Forelimb muscle (tissue), 1 donor: ENCODE data around the gene CDKAL1. TPM values are rescaled to one million over a fixed set of nuclear protein-coding genes. Genes with fewer than 3 reads are reported as not detected.
A peak's percentile ranks its signal among the peaks of the same experiment; 100 is the strongest.

Source experiments
- DNase-seq: peaks from one replicate; pipeline ENCODE4 v3.0.0-alpha.2; 2013; ENCODE audit warnings: low read depth
- polyA plus RNA-seq: library from polyadenylated mRNA; unstranded; fragments of 120-200 nt; gene quantifications from one replicate; pipeline ENCODE4 v1.2.1, GENCODE V29; 2013; ENCODE audit not compliant: insufficient read length

The CDKAL1 gene
- polyA plus RNA-seq, 1 donor: 12.7 TPM

DNA sequence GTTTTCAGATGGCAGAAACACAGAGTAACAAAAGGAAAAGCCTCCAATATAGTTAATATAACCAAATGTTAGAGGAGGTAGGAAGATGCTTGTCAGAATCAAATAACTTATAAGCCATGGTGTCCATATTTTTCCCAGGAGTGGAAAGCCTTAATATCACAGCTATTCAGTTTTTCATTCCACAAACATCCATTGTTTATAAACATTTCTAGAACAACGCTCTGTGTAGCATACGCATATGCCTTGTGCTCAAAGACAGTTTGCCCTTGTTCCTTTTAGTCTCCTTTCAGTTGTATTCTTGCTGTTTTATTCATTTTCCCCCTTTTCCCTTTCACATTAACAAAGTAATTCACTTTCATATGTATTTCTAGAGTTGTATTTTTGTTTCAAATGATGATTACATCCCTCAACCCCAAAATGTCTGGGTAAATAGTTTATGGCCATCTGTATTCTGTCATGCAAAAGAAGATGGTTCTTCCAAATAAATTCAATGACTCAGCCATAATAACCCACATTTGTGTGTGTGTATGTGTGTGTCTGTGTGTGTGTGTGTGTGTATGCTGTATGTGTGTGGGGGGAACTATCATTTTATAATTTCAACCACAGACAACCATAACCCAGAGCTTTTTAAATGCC is 603.6 kb downstream of the CDKAL1 start:
- DNase-seq: no peak

DNA sequence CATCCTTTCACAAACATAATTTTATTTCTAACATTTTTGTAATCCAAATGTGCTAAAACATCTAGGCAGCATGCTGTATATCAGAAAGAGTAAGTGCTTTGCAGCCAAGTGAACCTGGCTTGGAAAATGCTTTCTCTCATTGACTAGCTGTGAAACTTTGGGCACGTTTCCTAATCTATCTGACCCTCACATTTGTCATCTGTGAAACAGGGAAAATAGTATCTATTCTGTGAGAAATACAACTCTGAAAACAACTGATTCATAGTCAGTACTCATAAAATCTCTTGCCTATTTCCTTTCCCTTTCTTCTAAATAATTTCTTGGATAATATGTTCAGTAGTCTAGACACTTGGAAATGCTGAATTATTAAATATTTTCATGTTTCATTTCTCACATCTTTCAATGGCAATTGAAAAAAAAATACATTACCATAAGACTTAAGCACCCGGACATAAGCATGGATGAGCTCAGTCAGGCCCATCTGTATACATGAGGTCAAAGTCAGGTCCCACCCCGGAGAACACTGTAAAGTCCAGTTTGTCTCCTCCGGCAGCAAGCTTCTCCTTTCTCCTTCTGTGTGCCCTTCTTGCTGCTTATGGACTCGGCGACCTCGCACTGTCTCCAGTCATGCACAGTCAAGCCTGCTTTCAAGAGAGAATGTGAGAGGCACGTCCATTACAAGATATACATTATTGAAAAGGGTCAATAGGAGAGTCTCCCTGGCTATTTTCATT is 604.2 kb downstream of the CDKAL1 start:
- no peak for DNase-seq

DNA sequence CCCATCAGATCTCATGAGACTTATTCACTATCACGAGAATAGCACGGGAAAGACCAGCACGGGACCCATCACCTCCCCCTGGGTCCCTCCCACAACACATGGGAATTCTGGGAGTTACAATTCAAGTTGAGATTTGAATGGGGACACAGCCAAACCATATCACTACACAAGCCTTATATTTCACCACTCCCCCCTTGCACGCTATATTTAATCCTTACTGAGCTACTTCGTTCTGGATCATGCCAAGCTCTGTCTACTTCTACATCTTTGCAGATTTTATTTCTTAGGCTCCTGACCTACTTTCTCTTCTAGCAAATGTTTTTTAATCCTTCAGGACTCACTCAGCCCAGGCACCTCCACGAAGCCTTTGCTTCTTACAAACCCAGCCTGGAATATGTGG is 606.7 kb downstream of the CDKAL1 start:
- DNase-seq: no peak

DNA sequence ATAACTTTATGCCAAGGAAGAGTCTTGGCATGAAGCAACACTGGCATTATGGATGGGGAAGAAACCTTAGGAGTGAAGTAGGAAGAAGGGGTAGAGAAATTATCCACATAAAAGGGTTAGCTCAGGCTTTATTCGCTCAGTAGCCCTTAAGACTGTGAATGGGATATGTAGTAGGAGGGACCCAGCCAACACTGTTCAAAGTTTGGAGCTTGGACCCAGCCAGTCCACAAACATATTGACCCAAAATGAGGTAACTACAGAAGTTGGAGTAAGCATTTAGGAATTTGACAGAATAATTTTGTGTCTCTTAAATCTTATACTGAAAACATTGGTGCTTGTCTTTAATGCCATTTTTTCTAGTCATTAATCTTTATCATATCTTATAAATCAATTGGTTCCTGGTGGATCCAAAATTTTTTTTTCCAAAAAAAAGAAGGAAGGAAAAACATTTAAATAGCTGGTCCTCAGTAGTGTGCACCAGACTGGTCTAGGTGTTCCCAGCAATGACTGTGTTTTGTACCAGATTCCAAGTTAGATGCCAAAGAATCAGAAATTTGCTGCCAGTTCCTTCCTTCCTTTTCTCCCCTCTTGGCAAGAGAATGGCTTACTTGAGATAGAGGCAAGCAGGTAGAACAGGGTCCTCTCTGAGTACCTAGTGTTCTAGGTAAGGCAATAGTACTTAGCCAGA is 607.5 kb downstream of the CDKAL1 start:
- no peak for DNase-seq

DNA sequence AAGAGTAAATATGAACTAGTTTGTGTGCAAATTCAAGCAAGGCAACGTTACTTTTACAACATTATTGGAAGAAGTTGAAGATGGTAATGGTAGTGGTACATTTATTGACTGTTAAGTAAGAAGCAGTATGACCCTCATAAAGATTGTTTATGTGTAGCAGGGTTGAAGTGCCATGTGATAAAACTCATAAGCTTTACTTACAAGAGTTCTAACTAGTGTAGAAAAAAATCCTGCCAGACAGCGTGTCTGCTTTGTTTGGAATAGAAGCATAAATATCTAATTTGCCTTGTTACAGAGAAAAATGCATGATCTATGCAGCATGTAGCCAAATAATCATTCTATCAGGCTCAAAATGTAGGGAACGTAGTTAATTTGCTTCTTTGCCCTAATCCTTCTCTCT is 608.5 kb downstream of the CDKAL1 start:
- no peak for DNase-seq

DNA sequence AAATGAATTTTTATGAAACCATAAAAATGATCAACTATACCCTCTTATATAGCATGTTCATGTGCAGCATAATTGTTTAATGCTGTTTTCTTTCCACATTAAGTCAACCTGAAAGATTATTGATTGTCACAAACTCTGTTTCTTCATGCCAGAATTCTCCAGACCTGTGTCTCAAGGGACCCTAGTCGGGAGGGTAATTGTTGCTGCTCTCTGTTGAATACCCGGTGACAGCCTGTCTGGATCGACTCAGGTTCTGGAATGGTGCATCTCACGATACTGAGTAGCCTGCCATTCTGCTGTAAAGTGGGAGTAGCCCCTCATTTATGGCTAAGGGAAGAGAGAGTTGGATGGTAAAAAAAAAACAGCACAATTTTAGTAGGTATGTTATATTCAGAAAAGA is 609.4 kb downstream of the CDKAL1 start:
- DNase-seq: no peak

DNA sequence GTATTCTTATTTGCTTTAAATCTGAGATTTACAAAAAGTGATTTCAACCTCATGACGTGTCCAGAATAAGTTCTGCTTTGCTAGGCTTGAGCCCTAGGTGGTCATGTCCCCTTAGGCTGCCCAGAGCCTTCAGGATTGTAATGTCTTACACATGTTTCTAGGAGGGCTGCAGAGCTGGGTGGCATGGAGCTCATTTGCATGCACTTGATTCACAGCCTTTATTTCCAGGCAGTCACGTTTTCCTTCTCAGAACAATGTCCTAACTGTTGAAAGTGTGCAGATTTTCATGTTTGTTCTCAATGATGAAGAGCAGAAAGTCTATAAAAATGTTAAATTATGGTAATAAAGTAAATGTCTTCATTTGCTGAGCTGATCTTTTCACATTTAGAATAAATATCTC is 610.7 kb downstream of the CDKAL1 start:
- no peak for DNase-seq

DNA sequence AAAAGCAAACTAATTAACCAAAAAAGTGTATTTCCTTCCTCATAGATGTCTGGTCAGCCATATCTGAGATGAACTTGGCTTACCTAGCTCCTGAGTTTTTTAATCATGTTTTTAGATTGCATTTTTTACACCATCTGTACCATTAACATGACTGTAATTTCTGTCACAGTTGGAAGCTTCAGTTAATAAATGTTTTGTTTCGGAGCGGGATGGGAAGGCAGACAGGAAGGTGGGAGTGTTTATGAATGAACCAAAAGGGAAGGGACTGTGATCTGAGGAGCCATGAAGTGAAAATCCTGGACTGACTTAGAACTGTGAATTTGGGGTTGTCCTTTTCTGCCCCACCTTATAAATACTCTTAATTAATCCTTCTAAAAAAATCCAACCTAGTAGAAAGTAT is 613.7 kb downstream of the CDKAL1 start:
- DNase-seq: no peak

DNA sequence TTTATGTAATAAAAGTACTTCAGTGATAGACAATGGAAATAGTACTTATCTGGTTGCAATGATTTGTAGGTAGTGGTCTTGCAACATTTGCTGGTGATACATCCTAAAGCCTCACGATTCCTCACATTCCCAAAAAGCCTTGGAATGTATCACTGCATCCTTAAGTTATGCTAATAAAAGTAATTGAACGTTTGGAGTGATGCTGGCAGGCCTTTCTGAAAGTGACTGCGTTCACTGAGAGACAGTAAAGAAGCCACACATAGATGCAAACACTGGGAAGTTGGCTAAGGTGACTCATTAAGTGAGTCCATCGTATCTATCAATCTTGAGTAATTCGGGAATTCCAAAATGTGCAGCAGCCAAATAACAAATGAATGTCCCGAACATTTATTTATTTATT is 615.2 kb downstream of the CDKAL1 start:
- no peak for DNase-seq

DNA sequence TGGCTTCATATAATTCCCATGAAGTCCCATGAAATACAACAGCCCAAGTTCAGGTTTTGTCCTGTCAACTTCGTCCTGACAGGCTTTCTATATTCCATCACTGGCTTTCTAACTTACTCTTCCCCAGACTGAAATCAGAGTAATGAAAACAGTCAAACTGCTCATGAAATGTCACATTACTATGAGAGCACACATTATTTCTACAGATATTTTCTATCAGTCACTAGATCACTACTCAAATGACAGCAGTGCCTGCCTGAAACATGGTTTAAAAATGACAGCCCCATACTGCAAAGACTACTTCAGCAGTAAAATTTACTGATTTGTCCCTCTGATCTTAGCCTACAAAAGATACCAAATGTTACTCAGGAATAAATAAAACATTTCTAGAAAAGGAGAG is 616.4 kb downstream of the CDKAL1 start:
- no peak for DNase-seq

DNA sequence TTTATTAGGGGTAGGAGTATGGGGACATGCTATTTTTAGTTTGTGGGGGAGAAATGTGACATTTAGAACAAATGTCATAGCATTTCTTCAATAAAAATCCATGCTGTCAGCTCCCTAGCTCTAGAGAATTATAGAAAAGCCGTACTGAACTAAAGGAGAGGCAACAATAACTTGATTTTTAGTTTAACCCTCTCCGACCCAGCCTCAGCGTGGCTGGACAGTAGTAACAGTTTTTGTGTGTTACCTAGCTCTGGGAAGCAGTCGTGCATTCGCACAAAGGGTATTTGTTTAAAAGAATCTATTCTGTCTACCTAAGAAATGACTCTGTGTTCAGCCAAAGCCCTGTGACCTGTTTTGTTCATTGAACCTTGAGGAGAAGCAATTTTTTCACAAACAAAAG is 616.9 kb downstream of the CDKAL1 start:
- DNase-seq: no peak

DNA sequence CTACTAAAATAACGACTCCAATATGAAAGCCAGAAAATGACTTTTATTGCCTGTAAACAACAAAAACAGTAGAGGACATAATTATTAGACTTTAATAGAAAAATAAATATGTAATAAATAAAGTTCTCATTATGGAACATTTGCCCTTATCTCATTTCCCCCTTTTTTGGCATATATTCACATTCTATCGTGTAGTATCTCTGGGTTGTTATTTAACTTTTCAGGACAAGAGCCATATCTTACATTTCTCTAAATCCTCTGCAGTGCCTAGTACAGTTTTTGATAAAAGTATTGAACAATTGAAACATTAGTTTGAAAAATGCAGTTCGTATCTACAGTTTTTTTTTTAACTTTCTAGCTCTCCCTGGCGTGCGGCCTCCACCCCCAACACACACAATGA is 617.3 kb downstream of the CDKAL1 start:
- DNase-seq: no peak

DNA sequence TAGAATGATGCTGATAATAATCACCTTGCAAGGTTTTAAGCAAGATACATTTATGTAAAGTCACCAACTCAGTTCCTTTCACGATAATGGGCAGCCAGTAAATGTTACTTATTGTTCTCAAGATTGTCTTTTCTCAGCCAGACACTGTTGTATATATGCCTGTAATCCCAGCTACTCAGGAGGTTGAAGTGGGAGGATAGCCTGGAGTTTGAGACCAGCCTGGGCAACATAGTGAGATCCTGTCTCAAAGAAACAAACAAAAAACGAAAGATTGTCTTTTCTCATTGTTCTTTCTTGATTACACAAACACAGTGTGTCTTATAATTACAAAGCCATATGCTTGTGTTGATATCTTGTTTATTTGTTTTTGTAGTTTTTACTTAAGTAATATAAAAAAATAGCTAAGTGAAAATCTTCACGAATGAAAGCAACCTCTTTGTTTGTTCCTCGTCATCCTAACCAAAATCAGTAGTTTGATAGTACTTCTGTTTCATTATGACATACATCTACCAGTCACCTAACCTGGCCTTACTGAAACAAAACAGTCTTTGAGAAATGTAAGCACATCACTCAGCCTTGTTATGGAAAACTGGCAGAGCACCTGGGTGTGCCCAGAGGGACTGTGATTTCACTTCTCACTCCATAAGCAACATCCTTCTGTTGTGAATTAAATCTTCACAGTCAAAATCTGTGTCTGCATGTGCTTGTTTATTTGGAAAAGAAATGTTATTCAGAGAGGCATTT is 623.1 kb downstream of the CDKAL1 start:
- DNase-seq: peak; percentile 48

DNA sequence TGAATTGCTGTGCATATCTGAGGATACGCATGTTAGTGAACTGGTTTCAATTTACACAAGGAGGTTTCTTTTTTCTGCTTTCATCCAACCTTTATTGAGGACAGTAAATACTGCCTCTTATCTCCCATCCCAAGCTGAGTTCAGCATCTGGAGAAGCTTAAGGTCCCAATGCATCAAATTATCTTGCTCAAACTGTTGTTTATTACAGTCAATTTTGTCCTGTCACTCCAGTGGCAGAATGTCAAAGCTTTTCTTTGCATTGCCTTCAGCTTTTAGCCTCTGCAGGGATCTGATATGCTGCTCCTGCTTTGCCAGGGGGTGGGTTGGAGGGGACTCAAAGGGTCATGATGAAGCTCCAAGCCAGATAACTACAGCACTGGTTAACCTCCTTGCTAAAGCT is 623.9 kb downstream of the CDKAL1 start:
- no peak for DNase-seq

DNA sequence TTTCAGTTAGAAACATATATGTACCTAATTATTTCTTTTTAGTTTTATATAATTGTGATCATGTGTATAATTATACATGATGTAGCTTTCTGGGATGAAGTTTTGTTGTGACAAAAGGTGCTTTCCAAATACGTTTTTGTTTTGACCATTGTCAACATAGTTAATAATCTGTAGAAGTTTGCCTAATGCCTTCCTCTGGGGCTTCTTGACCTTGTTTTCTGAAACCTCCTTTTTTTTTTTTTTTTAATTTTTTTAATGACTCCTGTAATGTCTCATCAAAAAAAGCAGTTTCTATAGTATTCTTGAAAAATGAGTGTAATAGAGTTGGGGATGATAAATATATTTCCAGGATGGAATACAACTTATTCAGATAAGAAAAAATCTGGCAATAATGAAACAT is 624.6 kb downstream of the CDKAL1 start:
- no peak for DNase-seq

DNA sequence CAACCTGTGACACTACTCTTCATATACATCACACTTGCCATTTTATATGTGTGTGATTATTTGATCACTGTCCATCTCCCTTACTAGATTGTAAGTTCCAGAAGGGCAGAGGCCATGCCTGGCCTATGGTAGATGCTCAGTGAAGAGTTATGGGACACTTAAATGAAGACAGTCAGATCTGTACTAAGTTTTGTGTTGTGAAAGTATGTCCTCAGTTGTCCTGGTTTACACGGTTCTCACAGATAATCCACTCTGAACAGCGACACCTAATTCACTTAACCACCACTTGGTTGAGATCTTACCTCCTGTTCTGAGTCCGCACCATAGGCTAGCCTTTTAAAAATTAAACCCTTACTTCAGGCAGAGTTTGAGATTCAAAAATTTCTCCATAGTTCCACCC is 625.2 kb downstream of the CDKAL1 start:
- DNase-seq: no peak

DNA sequence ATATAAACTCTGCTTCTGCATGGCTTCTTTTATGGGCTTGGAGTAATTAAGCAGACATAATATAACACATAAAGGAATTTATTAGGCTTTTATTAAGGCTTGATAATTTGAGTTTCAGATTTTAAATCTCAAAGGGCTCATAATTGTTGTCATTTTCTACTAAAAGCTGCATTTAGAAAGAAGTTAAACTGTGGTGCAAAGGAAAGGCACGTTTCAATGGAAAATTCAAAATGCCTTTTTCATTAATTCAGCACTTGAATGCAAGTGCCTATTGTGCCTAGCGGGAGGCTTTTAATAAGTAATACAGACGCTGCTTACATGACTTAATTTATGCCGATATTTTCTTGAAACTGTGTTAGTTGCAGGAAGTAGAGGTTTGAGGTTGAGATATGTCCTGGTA is 627.5 kb downstream of the CDKAL1 start:
- no peak for DNase-seq

DNA sequence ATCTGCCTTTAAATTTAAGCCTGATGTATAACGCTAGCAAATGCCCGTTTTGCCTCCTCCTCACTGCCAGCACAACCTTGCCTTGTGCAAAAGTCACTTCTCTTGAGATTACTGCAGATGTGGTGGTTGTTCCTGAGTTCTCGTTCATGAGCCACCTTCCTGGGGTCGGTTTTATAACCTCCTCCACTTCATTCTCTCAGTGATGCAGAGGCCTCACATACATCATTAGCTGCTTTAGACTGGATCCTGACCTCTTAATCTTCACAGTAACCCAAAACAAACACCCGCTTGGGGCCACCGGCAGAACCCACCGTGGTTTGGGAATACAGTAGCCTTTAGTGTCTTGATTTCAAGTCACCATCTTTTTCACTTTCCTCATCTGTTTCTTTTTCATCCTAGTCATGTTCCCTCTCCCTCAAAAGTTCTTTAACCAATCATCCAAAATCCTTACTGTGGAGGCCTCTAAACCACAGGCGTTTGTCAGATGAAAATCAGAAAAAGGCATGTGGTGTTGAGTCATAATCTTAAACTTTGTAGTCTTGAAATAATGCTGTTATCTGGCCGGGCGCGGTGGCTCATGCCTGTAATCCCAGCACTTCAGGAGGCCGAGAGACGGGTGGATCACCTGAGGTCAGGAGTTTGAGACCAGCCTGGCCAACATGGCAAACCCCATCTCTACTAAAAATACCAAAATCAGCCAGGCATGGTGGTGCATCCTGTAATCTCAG is 629.0 kb downstream of the CDKAL1 start:
- DNase-seq: no peak

DNA sequence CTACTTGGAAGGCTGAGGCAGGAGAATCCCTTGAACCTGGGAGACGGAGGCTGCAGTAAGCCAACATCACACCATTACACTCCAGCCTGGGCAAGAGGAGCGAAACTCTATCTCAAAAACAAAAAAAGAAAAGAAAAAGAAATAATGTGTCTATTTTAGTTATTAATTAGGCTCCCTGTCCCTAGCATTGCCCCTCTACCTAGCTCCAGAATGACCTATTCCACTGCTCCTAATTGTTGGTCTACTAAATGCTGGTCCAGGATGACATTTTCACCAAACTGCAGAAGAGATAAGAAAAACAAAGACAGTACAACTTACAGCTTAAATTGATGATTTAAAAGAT is 629.6 kb downstream of the CDKAL1 start:
- DNase-seq: no peak

DNA sequence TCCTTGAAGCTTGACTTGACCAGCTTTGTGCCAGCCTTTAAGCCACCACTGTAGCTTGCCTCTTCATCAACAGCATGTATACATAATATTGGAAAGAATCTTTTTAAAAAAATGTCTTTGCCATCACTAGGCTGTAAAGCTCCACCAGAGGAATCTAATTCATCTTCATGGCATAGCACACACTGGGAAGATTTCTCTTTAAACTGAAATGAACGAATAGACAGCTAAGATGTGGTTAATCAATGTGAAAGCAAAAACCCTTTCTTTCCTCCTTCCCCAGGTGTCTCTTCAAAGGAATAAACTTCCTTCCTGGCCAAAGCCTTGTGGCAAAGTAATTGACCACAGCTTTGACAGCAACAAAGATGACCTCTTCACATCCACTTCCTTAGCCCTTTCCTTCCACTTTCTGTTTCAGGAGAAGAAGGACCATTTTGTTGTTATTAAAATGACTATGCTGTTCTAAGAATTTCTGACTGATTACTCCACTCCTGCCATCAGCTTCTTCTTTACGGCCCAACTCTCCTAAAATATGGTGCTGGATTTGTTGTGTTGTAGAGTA is 630.6 kb downstream of the CDKAL1 start:
- no peak for DNase-seq

DNA sequence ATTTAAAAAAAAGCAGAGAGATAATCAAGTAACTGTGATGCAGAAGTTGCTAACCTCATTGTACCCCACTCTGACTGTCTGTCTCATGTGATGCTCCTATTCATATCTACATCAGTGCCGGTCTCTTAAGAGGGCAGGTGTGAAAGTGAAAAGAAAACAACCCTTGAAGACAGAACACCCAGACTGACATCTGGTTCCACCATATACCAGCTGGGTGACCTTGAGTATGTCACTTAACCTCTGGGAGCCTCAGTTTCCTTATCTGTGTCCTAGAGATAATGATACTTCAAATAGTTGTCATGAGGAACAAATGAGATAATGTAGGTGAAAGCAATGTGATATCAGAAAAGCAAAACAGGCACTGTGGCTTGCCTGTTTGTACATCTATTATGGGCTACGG is 632.5 kb downstream of the CDKAL1 start:
- no peak for DNase-seq

DNA sequence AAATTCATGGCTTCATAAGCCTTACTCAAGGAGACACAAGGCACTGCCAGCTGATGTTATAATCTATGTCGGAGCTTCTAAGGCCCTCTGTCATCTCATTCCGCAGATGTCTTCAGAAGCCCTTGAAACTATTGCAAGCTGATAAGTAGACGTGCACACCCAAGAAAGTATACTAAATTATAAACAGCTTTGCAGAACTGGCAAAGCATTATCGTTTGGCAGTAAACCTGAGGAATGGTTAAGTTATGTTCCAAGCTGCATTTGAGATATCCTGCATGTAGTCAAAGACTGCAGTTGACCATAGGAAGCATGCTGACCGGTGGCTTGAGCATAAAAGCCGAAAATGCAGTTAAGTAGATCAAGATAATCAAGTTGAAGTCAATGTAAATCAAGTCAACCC is 633.5 kb downstream of the CDKAL1 start:
- DNase-seq: no peak
